Ishikawa (cell line): ENCODE measurements around the gene TSPAN16.

Experiments used
- CEBPB ChIP-seq: IDR thresholded peaks from 2 replicates; pipeline ENCODE4 v1.6.1; 2012
- CREB1 ChIP-seq: IDR thresholded peaks from 2 replicates; pipeline ENCODE4 v1.6.1; 2012; ENCODE audit warnings: low read depth
- EGR1 ChIP-seq: IDR thresholded peaks from 2 replicates; pipeline ENCODE4 v1.6.1; 2012
- EP300 ChIP-seq: IDR thresholded peaks from 2 replicates; pipeline ENCODE4 v1.6.1; 2012; ENCODE audit warnings: borderline replicate concordance
- FOXM1 ChIP-seq: IDR thresholded peaks from 2 replicates; pipeline ENCODE4 v1.6.1; 2012; ENCODE audit warnings: low read depth, borderline replicate concordance
- MAX ChIP-seq: IDR thresholded peaks from 2 replicates; pipeline ENCODE4 v1.6.1; 2012
- NFIC ChIP-seq: IDR thresholded peaks from 2 replicates; pipeline ENCODE4 v1.6.1; 2012
- RAD21 ChIP-seq: IDR thresholded peaks from 2 replicates; pipeline ENCODE4 v1.6.1; 2012; ENCODE audit warnings: low read depth
- TAF1 ChIP-seq: IDR thresholded peaks from 2 replicates; pipeline ENCODE4 v1.6.1; 2012; ENCODE audit warnings: low read depth, mild to moderate bottlenecking
- TCF12 ChIP-seq: IDR thresholded peaks from 2 replicates; pipeline ENCODE4 v1.6.1; 2012; ENCODE audit warnings: low read depth
- TEAD4 ChIP-seq: IDR thresholded peaks from 2 replicates; pipeline ENCODE4 v1.6.1; 2012
- USF1 ChIP-seq: IDR thresholded peaks from 2 replicates; pipeline ENCODE4 v1.6.1; 2012
- YY1 ChIP-seq: IDR thresholded peaks from 2 replicates; pipeline ENCODE4 v1.6.1; 2012; ENCODE audit warnings: low read depth
- ZBTB7A ChIP-seq: IDR thresholded peaks from 2 replicates; pipeline ENCODE4 v1.6.1; 2012; ENCODE audit warnings: low read depth
- TF ChIP-seq, protein P1 (sequence below): IDR thresholded peaks from 2 replicates; pipeline ENCODE4 v1.6.1; 2012; ENCODE audit warnings: low read depth, mild to moderate bottlenecking

Gene TSPAN16

GRCh38 chr19:11349171-11349570 is 53.2 kb downstream of the TSPAN16 start:
- no peak for TF ChIP-seq TEAD4
- TF ChIP-seq, protein P1, sequence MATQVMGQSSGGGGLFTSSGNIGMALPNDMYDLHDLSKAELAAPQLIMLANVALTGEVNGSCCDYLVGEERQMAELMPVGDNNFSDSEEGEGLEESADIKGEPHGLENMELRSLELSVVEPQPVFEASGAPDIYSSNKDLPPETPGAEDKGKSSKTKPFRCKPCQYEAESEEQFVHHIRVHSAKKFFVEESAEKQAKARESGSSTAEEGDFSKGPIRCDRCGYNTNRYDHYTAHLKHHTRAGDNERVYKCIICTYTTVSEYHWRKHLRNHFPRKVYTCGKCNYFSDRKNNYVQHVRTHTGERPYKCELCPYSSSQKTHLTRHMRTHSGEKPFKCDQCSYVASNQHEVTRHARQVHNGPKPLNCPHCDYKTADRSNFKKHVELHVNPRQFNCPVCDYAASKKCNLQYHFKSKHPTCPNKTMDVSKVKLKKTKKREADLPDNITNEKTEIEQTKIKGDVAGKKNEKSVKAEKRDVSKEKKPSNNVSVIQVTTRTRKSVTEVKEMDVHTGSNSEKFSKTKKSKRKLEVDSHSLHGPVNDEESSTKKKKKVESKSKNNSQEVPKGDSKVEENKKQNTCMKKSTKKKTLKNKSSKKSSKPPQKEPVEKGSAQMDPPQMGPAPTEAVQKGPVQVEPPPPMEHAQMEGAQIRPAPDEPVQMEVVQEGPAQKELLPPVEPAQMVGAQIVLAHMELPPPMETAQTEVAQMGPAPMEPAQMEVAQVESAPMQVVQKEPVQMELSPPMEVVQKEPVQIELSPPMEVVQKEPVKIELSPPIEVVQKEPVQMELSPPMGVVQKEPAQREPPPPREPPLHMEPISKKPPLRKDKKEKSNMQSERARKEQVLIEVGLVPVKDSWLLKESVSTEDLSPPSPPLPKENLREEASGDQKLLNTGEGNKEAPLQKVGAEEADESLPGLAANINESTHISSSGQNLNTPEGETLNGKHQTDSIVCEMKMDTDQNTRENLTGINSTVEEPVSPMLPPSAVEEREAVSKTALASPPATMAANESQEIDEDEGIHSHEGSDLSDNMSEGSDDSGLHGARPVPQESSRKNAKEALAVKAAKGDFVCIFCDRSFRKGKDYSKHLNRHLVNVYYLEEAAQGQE = peak; percentile 80

GRCh38 chr19:11355160-11356073 is 59.5 kb downstream of the TSPAN16 start, which contains the start of gene PLPPR2:
Gene PLPPR2 (plus strand): TSS chr19:11355432. CDS start chr19:11357674, 2,242 bp downstream.
- no peak for TF ChIP-seq USF1
- peak; percentile 72; the same call in 1 of the 2 replicates for TF ChIP-seq MAX

GRCh38 chr19:11356074-11356397 is 60.1 kb downstream of the TSPAN16 start:
- no peak for TF ChIP-seq MAX
- no peak for TF ChIP-seq EP300
- no peak for TF ChIP-seq RAD21

- TF ChIP-seq RAD21 (no peak), YY1 (no peak), TEAD4 (no peak), CREB1 (no peak), ZBTB7A (no peak), CEBPB (no peak), TCF12 (no peak), USF1 (no peak), EP300 (no peak), NFIC (no peak), MAX (no peak), FOXM1 (no peak), EGR1 (no peak), TAF1 (no peak)
- TF ChIP-seq, protein P1 = no peak
Observed at GRCh38 chr19:11356676-11357550, 61.0 kb downstream of the TSPAN16 start.

DNA sequence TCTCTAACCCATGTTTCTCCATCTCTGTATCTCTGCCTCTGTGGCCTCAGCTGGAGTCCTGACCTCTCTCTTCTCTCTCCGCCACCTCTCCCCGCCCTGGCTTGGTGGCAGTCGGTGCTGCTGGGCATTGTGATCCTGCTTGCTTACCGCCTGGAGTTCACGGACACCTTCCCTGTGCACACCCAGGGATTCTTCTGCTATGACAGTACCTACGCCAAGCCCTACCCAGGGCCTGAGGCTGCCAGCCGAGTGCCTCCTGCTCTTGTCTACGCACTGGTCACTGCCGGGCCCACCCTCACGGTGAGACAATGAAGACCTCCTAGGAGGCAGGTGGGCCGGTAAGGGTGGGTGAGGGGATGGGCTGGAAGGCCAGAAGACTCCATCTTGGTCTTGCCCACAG is 63.5 kb downstream of the TSPAN16 start:
- TF ChIP-seq CEBPB (no peak), RAD21 (no peak), YY1 (no peak), USF1 (no peak), MAX (no peak), ZBTB7A (no peak), CREB1 (no peak), EGR1 (no peak), NFIC (no peak), TEAD4 (no peak), TAF1 (no peak), TCF12 (no peak), EP300 (no peak), FOXM1 (no peak)
- TF ChIP-seq, protein P1 = no peak
